SK-N-SH treated with all-trans-retinoic acid at 6 μM for 48 hours (cell line): ENCODE measurements around the gene DND1.
"Not testable (repeated sequence)": the region's sequence is repeated elsewhere in the genome, so short reads cannot be mapped to it uniquely, and the experiment has no call there.

Source experiments
- ATAC-seq: fragments of 200-7000 bp; cut with Tn5 transposase; 3 replicates; pipeline ENCODE4 v1.9.1; 2020; ENCODE audit warnings: mild to moderate bottlenecking, moderate library complexity
- ARNTL ChIP-seq: fragments of 450-650 bp; formaldehyde crosslinking; IDR thresholded peaks from 2 replicates; pipeline ENCODE4 v1.5.0; 2020; ENCODE audit warnings: low read depth, mild to moderate bottlenecking, moderate library complexity, borderline replicate concordance
- BACH2 ChIP-seq: fragments of 250-450 bp; sonication (Bioruptor Pico); IDR thresholded peaks from 2 replicates; pipeline ENCODE4 v1.9.0; 2021; ENCODE audit warnings: mild to moderate bottlenecking, borderline replicate concordance
- OSR1 ChIP-seq: fragments of 250-450 bp; sonication (Bioruptor Pico); IDR thresholded peaks from 2 replicates; pipeline ENCODE4 v1.8.0; 2022; ENCODE audit warnings: moderate library complexity, mild to moderate bottlenecking, inconsistent platforms
- RARB ChIP-seq: fragments of 250-450 bp; sonication (Bioruptor Pico); IDR thresholded peaks from 2 replicates; pipeline ENCODE4 v1.8.0; 2021; ENCODE audit warnings: mild to moderate bottlenecking, moderate library complexity
- SNAI2 ChIP-seq: fragments of 250-450 bp; sonication (Bioruptor Pico); IDR thresholded peaks from 2 replicates; pipeline ENCODE4 v1.5.0; 2020; ENCODE audit warnings: mild to moderate bottlenecking, moderate library complexity
- TOX ChIP-seq: fragments of 250-450 bp; sonication (Bioruptor Pico); IDR thresholded peaks from 2 replicates; pipeline ENCODE4 v1.8.0; 2021; ENCODE audit warnings: mild to moderate bottlenecking, moderate library complexity, borderline replicate concordance
- ZFP3 ChIP-seq: fragments of 250-450 bp; sonication (Bioruptor Pico); IDR thresholded peaks from 2 replicates; pipeline ENCODE4 v1.5.0; 2020; ENCODE audit warnings: mild to moderate bottlenecking, moderate library complexity
- ZNF565 ChIP-seq: fragments of 450-650 bp; formaldehyde crosslinking; conservative IDR thresholded peaks from 2 replicates; pipeline ENCODE4 v1.5.0; 2020; ENCODE audit warnings: low read depth, mild to moderate bottlenecking, moderate library complexity
- ZNF70 ChIP-seq: fragments of 450-650 bp; formaldehyde crosslinking; IDR thresholded peaks from 2 replicates; pipeline ENCODE4 v1.5.0; 2020; ENCODE audit warnings: mild to moderate bottlenecking, moderate library complexity
- ZNF8 ChIP-seq: fragments of 450-650 bp; formaldehyde crosslinking; IDR thresholded peaks from 2 replicates; pipeline ENCODE4 v1.5.0; 2020; ENCODE audit warnings: mild to moderate bottlenecking, moderate library complexity
- TF ChIP-seq, protein P1 (sequence below): fragments of 250-450 bp; sonication (Bioruptor Pico); IDR thresholded peaks from 2 replicates; pipeline ENCODE4 v1.8.0; 2020; ENCODE audit warnings: mild to moderate bottlenecking, moderate library complexity, borderline replicate concordance
- TF ChIP-seq, protein P2 (sequence below): fragments of 250-450 bp; sonication (Bioruptor Pico); IDR thresholded peaks from 2 replicates; pipeline ENCODE4 v1.5.0; 2020; ENCODE audit warnings: mild to moderate bottlenecking, moderate library complexity
- TF ChIP-seq, protein P3 (sequence below): fragments of 250-450 bp; sonication (Bioruptor Pico); IDR thresholded peaks from 2 replicates; pipeline ENCODE4 v1.5.1; 2020; ENCODE audit warnings: low read depth, mild to moderate bottlenecking, moderate library complexity

DND1 gene

DNA sequence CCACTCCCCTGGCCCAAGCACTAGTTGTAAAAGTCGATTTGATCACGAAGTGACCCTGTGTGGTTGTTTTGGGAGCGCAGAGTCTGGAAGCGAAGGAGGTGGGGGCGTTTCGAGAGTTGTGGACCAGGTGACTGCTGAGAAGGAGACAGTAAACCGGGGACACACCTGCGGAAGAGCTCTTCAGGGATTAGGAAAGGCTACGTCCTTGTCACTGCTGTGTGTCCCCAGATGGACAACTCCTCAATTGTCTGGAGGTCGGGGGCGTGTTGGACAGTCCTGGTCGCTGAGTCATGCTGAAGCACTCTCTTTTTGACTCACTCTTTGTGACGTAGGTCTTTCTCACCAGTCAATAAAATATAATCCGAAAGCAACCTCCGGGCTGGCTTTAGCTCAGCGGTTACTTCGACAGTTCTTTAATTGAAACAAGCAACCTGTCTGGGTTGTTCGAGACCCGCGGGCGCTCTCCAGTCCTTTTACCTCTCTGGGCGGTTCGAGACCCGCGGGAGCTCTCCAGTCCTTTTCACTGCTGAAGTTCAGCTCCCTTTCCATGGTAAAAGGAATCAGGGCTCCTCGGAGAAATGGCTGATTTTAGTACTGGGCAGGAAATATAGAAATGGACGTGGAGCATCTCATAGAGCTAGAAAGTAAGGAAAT is 37.6 kb upstream of the DND1 start:
- ATAC-seq = peak; percentile 95
- TF ChIP-seq, protein P1, sequence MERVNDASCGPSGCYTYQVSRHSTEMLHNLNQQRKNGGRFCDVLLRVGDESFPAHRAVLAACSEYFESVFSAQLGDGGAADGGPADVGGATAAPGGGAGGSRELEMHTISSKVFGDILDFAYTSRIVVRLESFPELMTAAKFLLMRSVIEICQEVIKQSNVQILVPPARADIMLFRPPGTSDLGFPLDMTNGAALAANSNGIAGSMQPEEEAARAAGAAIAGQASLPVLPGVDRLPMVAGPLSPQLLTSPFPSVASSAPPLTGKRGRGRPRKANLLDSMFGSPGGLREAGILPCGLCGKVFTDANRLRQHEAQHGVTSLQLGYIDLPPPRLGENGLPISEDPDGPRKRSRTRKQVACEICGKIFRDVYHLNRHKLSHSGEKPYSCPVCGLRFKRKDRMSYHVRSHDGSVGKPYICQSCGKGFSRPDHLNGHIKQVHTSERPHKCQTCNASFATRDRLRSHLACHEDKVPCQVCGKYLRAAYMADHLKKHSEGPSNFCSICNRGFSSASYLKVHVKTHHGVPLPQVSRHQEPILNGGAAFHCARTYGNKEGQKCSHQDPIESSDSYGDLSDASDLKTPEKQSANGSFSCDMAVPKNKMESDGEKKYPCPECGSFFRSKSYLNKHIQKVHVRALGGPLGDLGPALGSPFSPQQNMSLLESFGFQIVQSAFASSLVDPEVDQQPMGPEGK (CRISPR knock-in tag) = 0 out of 2 replicates have a peak, but pooled peaks have one; percentile 10
- TF ChIP-seq SNAI2 (CRISPR knock-in tag) = 0 out of 2 replicates have a peak, but pooled peaks have one; percentile 32
- no peak for TF ChIP-seq ZNF8 (CRISPR knock-in tag)
- TF ChIP-seq ZFP3 (CRISPR knock-in tag) = 0 out of 2 replicates have a peak, but pooled peaks have one; percentile 41
- no peak for TF ChIP-seq RARB (CRISPR knock-in tag)
- TF ChIP-seq, protein P2, sequence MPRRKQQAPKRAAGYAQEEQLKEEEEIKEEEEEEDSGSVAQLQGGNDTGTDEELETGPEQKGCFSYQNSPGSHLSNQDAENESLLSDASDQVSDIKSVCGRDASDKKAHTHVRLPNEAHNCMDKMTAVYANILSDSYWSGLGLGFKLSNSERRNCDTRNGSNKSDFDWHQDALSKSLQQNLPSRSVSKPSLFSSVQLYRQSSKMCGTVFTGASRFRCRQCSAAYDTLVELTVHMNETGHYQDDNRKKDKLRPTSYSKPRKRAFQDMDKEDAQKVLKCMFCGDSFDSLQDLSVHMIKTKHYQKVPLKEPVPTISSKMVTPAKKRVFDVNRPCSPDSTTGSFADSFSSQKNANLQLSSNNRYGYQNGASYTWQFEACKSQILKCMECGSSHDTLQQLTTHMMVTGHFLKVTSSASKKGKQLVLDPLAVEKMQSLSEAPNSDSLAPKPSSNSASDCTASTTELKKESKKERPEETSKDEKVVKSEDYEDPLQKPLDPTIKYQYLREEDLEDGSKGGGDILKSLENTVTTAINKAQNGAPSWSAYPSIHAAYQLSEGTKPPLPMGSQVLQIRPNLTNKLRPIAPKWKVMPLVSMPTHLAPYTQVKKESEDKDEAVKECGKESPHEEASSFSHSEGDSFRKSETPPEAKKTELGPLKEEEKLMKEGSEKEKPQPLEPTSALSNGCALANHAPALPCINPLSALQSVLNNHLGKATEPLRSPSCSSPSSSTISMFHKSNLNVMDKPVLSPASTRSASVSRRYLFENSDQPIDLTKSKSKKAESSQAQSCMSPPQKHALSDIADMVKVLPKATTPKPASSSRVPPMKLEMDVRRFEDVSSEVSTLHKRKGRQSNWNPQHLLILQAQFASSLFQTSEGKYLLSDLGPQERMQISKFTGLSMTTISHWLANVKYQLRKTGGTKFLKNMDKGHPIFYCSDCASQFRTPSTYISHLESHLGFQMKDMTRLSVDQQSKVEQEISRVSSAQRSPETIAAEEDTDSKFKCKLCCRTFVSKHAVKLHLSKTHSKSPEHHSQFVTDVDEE (CRISPR knock-in tag) = no peak

DNA sequence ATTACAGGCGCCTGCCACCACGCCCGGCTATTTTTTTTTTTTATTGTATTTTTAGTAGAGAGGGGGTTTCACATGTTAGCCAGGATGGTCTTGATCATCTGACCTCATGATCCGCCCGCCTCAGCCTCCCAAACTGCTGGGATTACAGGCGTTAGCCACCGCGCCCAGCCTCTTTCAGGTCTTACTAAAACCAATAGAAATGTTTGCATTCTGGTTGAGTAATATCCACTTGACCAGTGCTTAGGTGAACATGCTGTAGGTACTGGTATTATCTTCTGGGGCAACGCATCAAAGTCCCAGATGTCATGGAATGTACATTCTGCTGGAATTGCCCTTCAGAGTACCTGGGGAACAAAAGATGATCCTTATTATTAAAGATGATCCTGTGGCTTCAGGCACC is 35.4 kb upstream of the DND1 start:
- not testable (repeated sequence) for ATAC-seq

DNA sequence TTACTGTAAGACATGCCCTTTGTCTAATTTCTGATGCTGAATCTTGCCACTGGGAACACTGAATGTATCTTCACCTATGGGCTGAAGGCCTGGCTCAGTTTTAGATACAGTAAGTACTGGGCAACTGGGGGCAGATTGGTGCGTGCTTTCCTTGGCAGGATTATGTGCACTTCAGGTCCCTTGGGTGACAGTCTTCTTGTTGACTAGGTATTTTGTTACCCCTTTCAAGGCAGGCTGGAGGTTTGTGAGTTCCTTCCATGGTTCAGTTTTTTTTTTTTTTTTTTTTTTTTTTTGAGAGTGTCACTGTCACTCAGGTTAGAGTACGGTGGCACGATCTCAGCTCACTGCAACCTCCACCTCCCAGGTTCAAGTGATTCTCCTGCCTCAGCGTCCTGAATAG is 34.4 kb upstream of the DND1 start:
- no peak for ATAC-seq
- no peak for TF ChIP-seq OSR1 (CRISPR knock-in tag)
- TF ChIP-seq BACH2 (CRISPR knock-in tag) = no peak
- TF ChIP-seq ZNF8 (CRISPR knock-in tag) = no peak
- TF ChIP-seq RARB (CRISPR knock-in tag) = no peak
- TF ChIP-seq, protein P3, sequence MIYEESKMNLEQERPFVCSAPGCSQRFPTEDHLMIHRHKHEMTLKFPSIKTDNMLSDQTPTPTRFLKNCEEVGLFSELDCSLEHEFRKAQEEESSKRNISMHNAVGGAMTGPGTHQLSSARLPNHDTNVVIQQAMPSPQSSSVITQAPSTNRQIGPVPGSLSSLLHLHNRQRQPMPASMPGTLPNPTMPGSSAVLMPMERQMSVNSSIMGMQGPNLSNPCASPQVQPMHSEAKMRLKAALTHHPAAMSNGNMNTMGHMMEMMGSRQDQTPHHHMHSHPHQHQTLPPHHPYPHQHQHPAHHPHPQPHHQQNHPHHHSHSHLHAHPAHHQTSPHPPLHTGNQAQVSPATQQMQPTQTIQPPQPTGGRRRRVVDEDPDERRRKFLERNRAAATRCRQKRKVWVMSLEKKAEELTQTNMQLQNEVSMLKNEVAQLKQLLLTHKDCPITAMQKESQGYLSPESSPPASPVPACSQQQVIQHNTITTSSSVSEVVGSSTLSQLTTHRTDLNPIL (CRISPR knock-in tag) = no peak
- no peak for TF ChIP-seq TOX (CRISPR knock-in tag)
- TF ChIP-seq, protein P1 (CRISPR knock-in tag) = no peak
- TF ChIP-seq ZNF70 (CRISPR knock-in tag) = no peak
- TF ChIP-seq ZNF565 (CRISPR knock-in tag) = no peak
- no peak for TF ChIP-seq ARNTL (CRISPR knock-in tag)

DNA sequence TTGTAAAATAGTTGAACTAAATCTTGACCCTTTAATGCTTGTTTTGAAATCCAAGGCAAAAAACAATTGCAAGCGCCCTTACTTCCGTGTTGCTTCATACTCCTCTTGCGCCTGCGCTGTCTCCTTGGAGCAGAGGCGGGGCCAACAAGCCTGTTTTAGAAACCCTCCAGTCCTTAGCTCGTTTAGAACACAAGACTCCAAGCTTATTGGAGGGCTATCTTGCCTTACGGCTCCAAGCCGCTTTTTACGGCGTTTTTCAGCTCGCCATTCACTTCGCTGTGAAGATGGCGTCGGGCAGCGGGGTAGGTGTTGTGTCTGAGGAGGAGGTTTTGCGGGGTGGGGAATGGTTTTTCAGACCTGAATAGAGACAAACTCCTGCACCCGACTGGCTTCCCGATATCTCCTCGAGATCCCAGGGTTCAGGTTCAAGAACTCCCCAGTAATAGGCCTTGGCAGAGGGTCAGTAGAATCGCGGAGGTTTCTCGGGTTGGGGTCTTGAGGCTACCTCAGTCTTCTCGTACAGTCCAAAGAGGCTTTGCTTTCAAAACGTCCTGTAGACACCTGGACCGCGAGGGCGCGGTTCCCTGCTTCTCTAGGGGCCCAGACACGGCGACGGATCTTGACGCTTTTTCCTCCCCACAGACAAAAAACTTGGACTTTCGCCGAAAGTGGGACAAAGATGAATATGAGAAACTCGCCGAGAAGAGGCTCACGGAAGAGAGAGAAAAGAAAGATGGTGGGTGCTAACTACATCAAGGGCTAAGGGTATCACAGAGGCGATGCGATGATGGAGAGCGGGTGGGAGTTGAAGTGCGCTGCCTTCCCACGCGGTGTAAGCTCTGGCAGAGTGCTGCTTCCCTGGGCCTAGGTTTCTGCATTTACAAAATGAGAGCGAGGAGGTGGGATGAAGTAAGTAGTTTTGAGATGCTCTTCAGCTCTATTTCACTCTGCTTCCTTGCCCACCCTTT is 27.1 kb upstream of the DND1 start, which contains the start of gene ZMAT2:
ZMAT2 (plus strand) TSS at position 271 of the 968 bp plus-strand sequence; CDS start at position 285, 14 bp downstream.
- TF ChIP-seq, protein P2 (CRISPR knock-in tag) = no peak
- TF ChIP-seq ZNF8 (CRISPR knock-in tag) = no peak
- TF ChIP-seq, protein P3 (CRISPR knock-in tag) = no peak

More for the DNA sequence above, 27.1 kb upstream of the DND1 start, which contains the start of gene ZMAT2:
- ATAC-seq = peak; percentile 98
